Activated B cell treated with CpG ODN at 0.5 μM for 24 hours (primary cell): ENCODE data around the gene BTBD1. TPM values are rescaled to one million over a fixed set of nuclear protein-coding genes. Genes with fewer than 3 reads are reported as not detected.

Experiments used
- ATAC-seq: fragments of 200-7000 bp; cut with Tn5 transposase; one replicate; pipeline ENCODE4 v1.10.0; 2021; ENCODE audit warnings: low read depth, mild to moderate bottlenecking, moderate library complexity
- CTCF ChIA-PET: fragments of 350-600 bp; sonication (Branson Sonifier 250); formaldehyde crosslinking; loops from one replicate; lab custom pipeline; 2021; ENCODE audit warnings: antibody characterized with exemption; lab: Charles Lee
- POLR2A ChIA-PET: fragments of 350-600 bp; sonication (Branson Sonifier 250); formaldehyde crosslinking; loops from one replicate; lab custom pipeline; 2021; ENCODE audit warnings: antibody characterized with exemption; lab: Charles Lee
- DNase-seq: peaks from one replicate; pipeline ENCODE4 v3.0.0; 2022
- H3K27ac Mint-ChIP-seq: one replicate; pipeline ENCODE4 v1.8.0; 2020; ENCODE audit warnings: mixed read lengths
- H3K27me3 Mint-ChIP-seq: one replicate; pipeline ENCODE4 v1.8.0; 2021; ENCODE audit warnings: mixed read lengths
- H3K36me3 Mint-ChIP-seq: one replicate; pipeline ENCODE4 v1.8.0; 2021; ENCODE audit warnings: low read depth, mixed read lengths
- H3K4me1 Mint-ChIP-seq: one replicate; pipeline ENCODE4 v1.8.0; 2021; ENCODE audit warnings: mixed read lengths
- H3K4me3 Mint-ChIP-seq: one replicate; pipeline ENCODE4 v1.8.0; 2020; ENCODE audit warnings: mild to moderate bottlenecking, mixed read lengths
- H3K9me3 Mint-ChIP-seq: one replicate; pipeline ENCODE4 v1.8.0; 2020; ENCODE audit warnings: mixed read lengths
- CTCF ChIP-seq: fragments of 200-600 bp; IDR thresholded peaks from one replicate; pipeline ENCODE4 v1.8.0; 2022; ENCODE audit warnings: antibody characterized with exemption, mild to moderate bottlenecking
- intact Hi-C: fragments of 100-400 bp; cut with micrococcal nuclease; formaldehyde crosslinking; loops from one replicate; pipeline ENCODE4 v1.15.1; 2024
- total RNA-seq: library from RNA; stranded (reverse); gene quantifications from 2 replicates; pipeline ENCODE4 v1.2.3, GENCODE V29; 2022

BTBD1 gene
- total RNA-seq, 1 donor from 2014 or later = 54.2 TPM

- Mint-ChIP-seq H3K27me3 (no peaks in the 10 kb centered on the region), H3K27ac (peak overlapping the region; percentile 92), H3K4me1 (peaks cover 23% of the 10 kb centered on the region), H3K9me3 (no peaks in the 10 kb centered on the region), H3K4me3 (peak overlapping the region; percentile 99), H3K36me3 (peaks cover 42% of the 10 kb centered on the region)
- ATAC-seq = peak; percentile 30
- POLR2A ChIA-PET = interaction anchor here (0.9 to 2.9 kb wide), 11 partner anchors 19 to 446 kb away, joined by 3 to 32 read pairs (median 7); partner anchors contain the start of genes BTBD1, C15orf40, RPS17 and WHAMM
- CTCF ChIA-PET = interaction anchor here (0.6 to 2.9 kb wide), 4 partner anchors 14 to 137 kb away, joined by 3 to 13 read pairs (median 10); partner anchors contain the start of gene C15orf40
- no peak for DNase-seq
- intact Hi-C loops = loop anchor here (1.0 to 5.0 kb wide), 6 partner anchors 25 to 446 kb away; partner anchors contain the start of genes C15orf40, CPEB1, FSD2 and RPS17
- TF ChIP-seq CTCF = no peak
Measured at GRCh38 chr15:82986442-82986780, 80.6 kb downstream of the BTBD1 start.

- TF ChIP-seq CTCF = no peak
- DNase-seq = peak; percentile 79
- CTCF ChIA-PET = interaction anchor here (1.4 to 2.9 kb wide), 3 partner anchors 14 to 137 kb away, joined by 7 to 13 read pairs (median 12); partner anchors contain the start of gene C15orf40
- POLR2A ChIA-PET = interaction anchor here (0.5 to 2.9 kb wide), 14 partner anchors 19 to 1979 kb away, joined by 3 to 32 read pairs (median 4); partner anchors contain the start of genes BTBD1, C15orf40, RPS17 and WHAMM
- intact Hi-C loops = loop anchor here (1.0 to 5.0 kb wide), 7 partner anchors 25 to 446 kb away; partner anchors contain the start of genes C15orf40, CPEB1, FSD2 and RPS17
- no peaks in the 10 kb centered on the region for H3K9me3 Mint-ChIP-seq
- H3K4me3 Mint-ChIP-seq = peak within 1 kb of the TSS; percentile 99
- H3K36me3 Mint-ChIP-seq = peaks cover 39% of the 10 kb centered on the region
- peak within 1 kb of the TSS; percentile 92 for H3K27ac Mint-ChIP-seq
- H3K4me1 Mint-ChIP-seq = peaks cover 23% of the 10 kb centered on the region
- no peaks in the 10 kb centered on the region for H3K27me3 Mint-ChIP-seq
- ATAC-seq = peak; percentile 95
Measured at GRCh38 chr15:82985688-82986441, 81.2 kb downstream of the BTBD1 start, which contains the start of gene RAMAC. TSS of gene RAMAC (plus strand) at chr15:82986210. CDS start at chr15:82989019, 2,809 bp downstream.

GRCh38 chr15:82980981-82981380, 86.1 kb downstream of the BTBD1 start:
- ATAC-seq = no peak
- intact Hi-C loops = no loop called here
- no peak overlapping the region for H3K4me3 Mint-ChIP-seq
- no peak for DNase-seq
- ChIA-PET CTCF (no interaction called here), POLR2A (no interaction called here)
- H3K27ac Mint-ChIP-seq = no peak overlapping the region
- H3K9me3 Mint-ChIP-seq = no peaks in the 10 kb centered on the region
- H3K27me3 Mint-ChIP-seq = no peaks in the 10 kb centered on the region
- peaks cover 11% of the 10 kb centered on the region for H3K4me1 Mint-ChIP-seq
- peaks cover 6% of the 10 kb centered on the region for H3K36me3 Mint-ChIP-seq
- no peak for TF ChIP-seq CTCF

DNA sequence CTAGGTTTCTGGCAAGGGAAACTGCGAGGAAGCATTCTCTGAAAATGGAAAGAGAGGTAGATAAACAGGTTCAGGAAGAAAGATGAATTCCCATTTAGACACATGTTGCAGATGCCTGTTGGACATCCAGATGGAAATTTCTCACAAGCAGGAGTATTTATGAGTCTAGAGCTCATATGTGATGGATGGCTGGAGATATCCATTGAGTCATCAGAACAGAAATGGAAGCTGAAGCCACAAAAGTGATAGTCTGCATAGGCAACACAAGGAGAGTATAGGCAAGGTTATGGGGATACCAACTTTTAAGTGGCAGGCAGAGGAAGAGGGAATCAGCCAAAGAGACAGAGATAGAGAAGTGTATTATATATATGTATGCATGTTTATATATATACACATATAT, 87.3 kb downstream of the BTBD1 start:
- POLR2A ChIA-PET = no interaction called here
- intact Hi-C loops = no loop called here
- Mint-ChIP-seq H3K27me3 (no peaks in the 10 kb centered on the region), H3K4me1 (no peaks in the 10 kb centered on the region), H3K36me3 (no peaks in the 10 kb centered on the region), H3K9me3 (no peaks in the 10 kb centered on the region), H3K4me3 (no peak overlapping the region), H3K27ac (no peak overlapping the region)
- CTCF ChIA-PET = no interaction called here
- no peak for TF ChIP-seq CTCF
- ATAC-seq (no peak), DNase-seq (no peak)

DNA sequence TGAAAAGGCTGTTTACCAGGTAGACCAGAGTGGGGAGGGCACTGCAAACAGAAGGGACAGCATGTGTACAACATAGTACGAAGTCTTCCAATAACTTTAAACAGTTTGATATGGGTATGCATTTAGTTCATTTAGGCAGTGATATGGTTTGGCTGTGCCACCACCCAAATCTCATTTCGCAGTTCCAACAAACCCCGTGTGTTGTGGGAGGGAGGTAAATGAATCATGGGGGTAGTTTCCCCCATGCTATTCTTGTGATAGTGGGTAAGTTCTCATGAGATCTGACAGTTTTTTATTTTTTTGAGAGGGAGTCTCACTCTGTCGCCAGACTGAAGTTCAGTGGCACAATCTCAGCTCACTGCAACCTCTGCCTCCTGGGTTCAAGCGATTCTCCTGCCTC, 88.6 kb downstream of the BTBD1 start:
- no peaks in the 10 kb centered on the region for H3K4me1 Mint-ChIP-seq
- DNase-seq (no peak), ATAC-seq (no peak)
- ChIA-PET POLR2A (no interaction called here), CTCF (no interaction called here)
- no peak overlapping the region for H3K27ac Mint-ChIP-seq
- no peaks in the 10 kb centered on the region for H3K27me3 Mint-ChIP-seq
- intact Hi-C loops = no loop called here
- no peaks in the 10 kb centered on the region for H3K9me3 Mint-ChIP-seq
- no peak overlapping the region for H3K4me3 Mint-ChIP-seq
- H3K36me3 Mint-ChIP-seq = no peaks in the 10 kb centered on the region
- no peak for TF ChIP-seq CTCF
